ENCODE data around the gene RSPO3. TPM values are rescaled to one million over a fixed set of nuclear protein-coding genes. Genes with fewer than 3 reads are reported as not detected.

The RSPO3 gene
- total RNA-seq, 3 donors from 2014 or later = 1.5 to 12.0 (median 9.1) TPM

- DNase-seq = no peak
- ATAC-seq = no peak
Observed at GRCh38 chr6:127078669-127079068, 39.8 kb upstream of the RSPO3 start.

DNA sequence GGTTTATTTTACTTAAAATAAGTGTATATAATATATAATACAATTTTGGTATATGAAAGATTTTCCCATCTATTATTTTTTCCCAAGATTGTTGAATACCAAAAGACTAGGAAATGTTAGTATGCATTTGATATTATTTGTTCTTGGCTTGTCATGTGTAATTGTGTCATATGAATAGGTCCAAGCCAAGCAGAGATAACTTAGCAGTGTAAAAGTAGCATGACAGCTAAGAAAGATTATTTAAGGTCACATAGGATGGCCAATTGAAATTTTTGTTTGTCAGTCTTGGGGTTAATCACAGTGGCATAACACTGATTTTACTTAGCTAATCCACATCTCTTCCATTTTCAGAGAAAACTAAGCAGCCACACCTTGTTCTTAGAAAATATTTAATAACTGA, 38.8 kb upstream of the RSPO3 start:
- TF ChIP-seq CTCF (IDR thresholded peaks at IDR 0.05) = no peak
- intact Hi-C loops (cut with DNase I, micrococcal nuclease) = no loop called here
- no peak overlapping the region for H3K4me3 ChIP-seq
- no peak for DNase-seq
- ATAC-seq = no peak
- no peaks in the 10 kb centered on the region for H3K4me1 ChIP-seq (ENCODE audit: low read depth)
- H3K36me3 ChIP-seq (ENCODE audit: low read depth) = no peaks in the 10 kb centered on the region
- H3K9me3 ChIP-seq = no peaks in the 10 kb centered on the region

More at GRCh38 chr6:127078669-127079068, 39.8 kb upstream of the RSPO3 start:
- H3K4me3 ChIP-seq = no peak overlapping the region
- no peaks in the 10 kb centered on the region for H3K4me1 ChIP-seq (ENCODE audit: low read depth)
- no peaks in the 10 kb centered on the region for H3K36me3 ChIP-seq (ENCODE audit: low read depth)
- intact Hi-C loops (cut with DNase I, micrococcal nuclease) = no loop called here
- TF ChIP-seq CTCF (IDR thresholded peaks at IDR 0.05) = no peak
- no peaks in the 10 kb centered on the region for H3K9me3 ChIP-seq

- Histone ChIP-seq H3K4me1 (ENCODE audit: low read depth) (no peaks in the 10 kb centered on the region), H3K4me3 (no peak overlapping the region), H3K36me3 (ENCODE audit: low read depth) (no peaks in the 10 kb centered on the region), H3K9me3 (no peaks in the 10 kb centered on the region)
- no peak for TF ChIP-seq CTCF (IDR thresholded peaks at IDR 0.05)
- DNase-seq = no peak
- ATAC-seq = no peak
- intact Hi-C loops (cut with DNase I, micrococcal nuclease) = no loop called here
Observed at GRCh38 chr6:127080081-127080480, 38.4 kb upstream of the RSPO3 start.

GRCh38 chr6:127083231-127083962, 35.1 kb upstream of the RSPO3 start:
- no peak overlapping the region for H3K4me3 ChIP-seq
- no peaks in the 10 kb centered on the region for H3K9me3 ChIP-seq
- DNase-seq (no peak), ATAC-seq (no peak)
- no peaks in the 10 kb centered on the region for H3K4me1 ChIP-seq (ENCODE audit: low read depth)
- H3K36me3 ChIP-seq (ENCODE audit: low read depth) = no peaks in the 10 kb centered on the region
- TF ChIP-seq CTCF (IDR thresholded peaks at IDR 0.05) = no peak
- intact Hi-C loops (cut with DNase I, micrococcal nuclease) = no loop called here

- no peaks in the 10 kb centered on the region for H3K36me3 ChIP-seq (ENCODE audit: low read depth)
- no peak for TF ChIP-seq CTCF (IDR thresholded peaks at IDR 0.05)
- H3K4me1 ChIP-seq (ENCODE audit: low read depth) = no peaks in the 10 kb centered on the region
- intact Hi-C loops (cut with DNase I, micrococcal nuclease) = no loop called here
- ATAC-seq (no peak), DNase-seq (no peak)
- no peaks in the 10 kb centered on the region for H3K9me3 ChIP-seq
- H3K4me3 ChIP-seq = no peak overlapping the region
Observed at GRCh38 chr6:127083963-127084310, 34.5 kb upstream of the RSPO3 start.

DNA sequence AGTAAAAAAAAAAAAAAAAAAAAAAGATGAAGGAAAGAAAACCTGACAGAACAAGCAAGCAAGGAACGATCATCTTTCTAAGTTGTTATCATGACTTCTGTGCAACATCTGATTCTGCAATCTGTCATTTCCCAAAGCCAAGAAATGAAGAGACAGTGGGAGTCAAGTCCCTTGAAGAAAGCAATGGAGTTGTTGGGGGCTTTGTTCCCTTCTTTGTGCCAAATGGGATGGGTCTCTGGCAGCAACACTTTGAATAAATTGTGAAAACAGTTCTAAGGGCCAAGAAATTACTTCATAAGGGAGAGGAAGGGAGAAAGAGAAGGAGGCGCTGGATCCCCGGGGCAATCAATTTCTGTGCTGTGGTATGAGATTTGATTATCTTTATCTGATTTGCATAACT, 33.3 kb upstream of the RSPO3 start:
- no peak for DNase-seq
- Histone ChIP-seq H3K4me1 (ENCODE audit: low read depth) (no peaks in the 10 kb centered on the region), H3K4me3 (no peak overlapping the region), H3K36me3 (ENCODE audit: low read depth) (no peaks in the 10 kb centered on the region), H3K9me3 (no peaks in the 10 kb centered on the region)
- intact Hi-C loops (cut with DNase I, micrococcal nuclease) = no loop called here
- TF ChIP-seq CTCF (IDR thresholded peaks at IDR 0.05) = no peak
- ATAC-seq = no peak

All from mucosa of descending colon (tissue), 3 donors.